ENCODE measurements around the gene HIF3A.

DNA sequence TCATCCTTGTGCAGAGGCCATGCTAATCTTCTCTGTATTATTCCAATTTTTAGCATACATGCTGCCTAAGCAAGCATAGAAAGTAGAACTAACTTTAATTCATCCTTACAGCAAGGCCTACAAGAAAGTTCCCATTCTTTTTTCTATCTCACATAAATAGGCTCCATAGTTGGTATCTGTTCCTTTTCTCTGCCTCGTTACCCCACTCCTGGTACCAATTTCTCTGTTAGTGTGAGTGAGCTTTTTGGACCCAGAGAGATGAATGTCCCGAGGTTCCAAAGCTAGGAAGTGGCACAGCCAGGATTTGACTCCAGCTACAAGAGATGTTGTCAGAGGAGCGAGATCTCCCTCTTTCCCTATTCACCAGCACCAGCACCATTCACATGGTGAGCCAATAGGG lies 9.7 kb downstream of the HIF3A start:
- TF ChIP-seq SMARCC2 (IDR thresholded peaks at IDR 0.05; ENCODE audit: low read depth), result no peak
- TF ChIP-seq, protein P1, sequence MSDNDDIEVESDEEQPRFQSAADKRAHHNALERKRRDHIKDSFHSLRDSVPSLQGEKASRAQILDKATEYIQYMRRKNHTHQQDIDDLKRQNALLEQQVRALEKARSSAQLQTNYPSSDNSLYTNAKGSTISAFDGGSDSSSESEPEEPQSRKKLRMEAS (CRISPR knock-in tag; IDR thresholded peaks at IDR 0.05), result no peak
- TF ChIP-seq ZNF224 (CRISPR knock-in tag; IDR thresholded peaks at IDR 0.05), result no peak
- TF ChIP-seq, protein P2, sequence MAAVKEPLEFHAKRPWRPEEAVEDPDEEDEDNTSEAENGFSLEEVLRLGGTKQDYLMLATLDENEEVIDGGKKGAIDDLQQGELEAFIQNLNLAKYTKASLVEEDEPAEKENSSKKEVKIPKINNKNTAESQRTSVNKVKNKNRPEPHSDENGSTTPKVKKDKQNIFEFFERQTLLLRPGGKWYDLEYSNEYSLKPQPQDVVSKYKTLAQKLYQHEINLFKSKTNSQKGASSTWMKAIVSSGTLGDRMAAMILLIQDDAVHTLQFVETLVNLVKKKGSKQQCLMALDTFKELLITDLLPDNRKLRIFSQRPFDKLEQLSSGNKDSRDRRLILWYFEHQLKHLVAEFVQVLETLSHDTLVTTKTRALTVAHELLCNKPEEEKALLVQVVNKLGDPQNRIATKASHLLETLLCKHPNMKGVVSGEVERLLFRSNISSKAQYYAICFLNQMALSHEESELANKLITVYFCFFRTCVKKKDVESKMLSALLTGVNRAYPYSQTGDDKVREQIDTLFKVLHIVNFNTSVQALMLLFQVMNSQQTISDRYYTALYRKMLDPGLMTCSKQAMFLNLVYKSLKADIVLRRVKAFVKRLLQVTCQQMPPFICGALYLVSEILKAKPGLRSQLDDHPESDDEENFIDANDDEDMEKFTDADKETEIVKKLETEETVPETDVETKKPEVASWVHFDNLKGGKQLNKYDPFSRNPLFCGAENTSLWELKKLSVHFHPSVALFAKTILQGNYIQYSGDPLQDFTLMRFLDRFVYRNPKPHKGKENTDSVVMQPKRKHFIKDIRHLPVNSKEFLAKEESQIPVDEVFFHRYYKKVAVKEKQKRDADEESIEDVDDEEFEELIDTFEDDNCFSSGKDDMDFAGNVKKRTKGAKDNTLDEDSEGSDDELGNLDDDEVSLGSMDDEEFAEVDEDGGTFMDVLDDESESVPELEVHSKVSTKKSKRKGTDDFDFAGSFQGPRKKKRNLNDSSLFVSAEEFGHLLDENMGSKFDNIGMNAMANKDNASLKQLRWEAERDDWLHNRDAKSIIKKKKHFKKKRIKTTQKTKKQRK (IDR thresholded peaks at IDR 0.05; ENCODE audit: borderline replicate concordance, low read depth, low read length), result no peak
- no peak for TF ChIP-seq BDP1 (IDR thresholded peaks at IDR 0.05; ENCODE audit: insufficient read depth, insufficient read length)
- no peak for TF ChIP-seq FOS (IDR thresholded peaks at IDR 0.05; ENCODE audit: extremely low read depth, insufficient read length)
- no peak for TF ChIP-seq ZNF239 (CRISPR knock-in tag; IDR thresholded peaks at IDR 0.05)
- TF ChIP-seq CTCF (IDR thresholded peaks at IDR 0.05 in 2 of 3, conservative IDR thresholded peaks at IDR 0.05 in 1 of 3; ENCODE audit: insufficient read depth in 2 of 3, low read depth in 1 of 3, low read length in 3 of 3), result no peak
- no peak for TF ChIP-seq SIN3A (IDR thresholded peaks at IDR 0.05; ENCODE audit: borderline replicate concordance in 2 of 2, control insufficient read depth in 1 of 2, low read depth in 2 of 2, low read length in 2 of 2)
- no peak for TF ChIP-seq USF2 (CRISPR knock-in tag; IDR thresholded peaks at IDR 0.05)
- TF ChIP-seq ESRRA (IDR thresholded peaks at IDR 0.05; ENCODE audit: borderline replicate concordance, low read depth), result no peak
